GM21526 (cell line): ENCODE measurements around the gene ATXN1.
A peak's percentile ranks its signal among the peaks of the same experiment; 100 is the strongest.

ENCODE experiments used
- ATAC-seq: cut with Tn5 transposase; IDR thresholded peaks from one replicate; pipeline ENCODE4 v1.9.1; 2021; ENCODE audit warnings: moderate library complexity; ENCODE audit not compliant: unreplicated experiment, low FRiP score

The ATXN1 gene

DNA sequence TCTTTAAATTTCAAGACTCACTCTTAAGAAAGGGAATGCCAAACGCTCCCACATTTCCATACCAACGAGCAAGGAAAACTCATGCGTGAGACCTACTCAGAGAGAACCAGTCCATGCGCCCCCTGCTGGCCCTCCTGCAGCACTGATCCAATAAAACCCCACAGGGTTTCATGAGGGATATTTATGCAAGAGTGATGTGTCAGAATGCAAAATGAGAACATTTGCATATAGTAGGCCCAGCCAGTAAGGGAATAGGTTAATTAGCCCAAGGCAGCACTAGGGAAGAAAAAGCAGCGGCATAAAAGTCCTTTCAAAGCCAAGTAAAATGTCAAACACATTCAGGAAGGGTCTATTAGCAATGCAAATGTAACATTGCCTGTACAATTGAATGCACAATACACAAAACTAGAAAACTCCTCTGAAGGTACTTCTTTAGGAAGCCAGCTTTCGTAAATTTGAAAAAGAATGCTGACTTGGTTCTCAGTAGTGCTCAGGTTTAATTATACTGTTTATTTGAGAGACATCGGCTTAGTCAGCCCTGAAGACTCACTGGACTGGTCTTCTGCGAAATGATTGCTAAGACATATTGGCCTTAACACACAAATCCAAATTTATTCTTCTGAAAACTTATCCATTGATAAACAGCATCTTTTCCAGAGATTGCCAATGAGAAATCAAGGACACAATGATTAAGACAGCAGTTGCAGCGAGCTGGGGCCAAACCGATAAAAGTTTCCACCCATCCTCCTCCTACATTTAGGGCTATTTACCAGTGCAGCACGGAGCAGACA lies 429.7 kb downstream of the ATXN1 start:
- peak; percentile 35 for ATAC-seq

GRCh38 chr6:16329233-16329632 lies 432.0 kb downstream of the ATXN1 start:
- no peak for ATAC-seq

DNA sequence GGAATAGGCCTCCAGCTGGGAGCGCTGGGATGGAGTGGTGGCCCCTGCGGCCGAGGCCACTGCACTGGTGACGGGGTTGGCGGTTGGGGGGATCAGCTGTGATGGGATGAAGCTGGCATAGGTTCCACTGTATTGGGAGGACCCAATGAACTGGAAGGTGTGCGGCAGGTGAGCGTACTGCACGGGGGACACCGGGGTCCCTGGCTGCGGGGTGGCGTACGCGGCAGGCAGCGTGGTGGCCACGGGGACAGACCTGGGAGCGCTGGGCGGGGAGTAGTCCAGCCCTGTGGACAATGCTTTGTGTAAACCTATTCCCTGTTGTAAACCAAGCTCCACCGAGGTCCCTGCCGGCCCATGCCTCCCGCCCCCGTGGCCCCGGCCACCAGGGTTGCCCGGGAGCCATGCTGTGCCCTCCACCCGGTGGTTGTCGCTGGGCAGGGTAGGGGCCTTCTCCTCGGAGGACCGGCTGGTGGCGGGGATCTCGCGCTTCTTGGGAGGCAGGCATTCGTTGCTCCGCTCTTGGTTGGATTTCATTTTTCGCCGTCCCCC lies 433.4 kb downstream of the ATXN1 start:
- ATAC-seq: no peak

- no peak for ATAC-seq
Observed at GRCh38 chr6:16326971-16327776, 434.1 kb downstream of the ATXN1 start.

GRCh38 chr6:16326531-16326930 lies 434.7 kb downstream of the ATXN1 start:
- ATAC-seq: no peak

- ATAC-seq: no peak
Observed at GRCh38 chr6:16324606-16325225, 436.5 kb downstream of the ATXN1 start.

- no peak for ATAC-seq
Observed at GRCh38 chr6:16324184-16324583, 437.1 kb downstream of the ATXN1 start.

- ATAC-seq: peak; percentile 78
Observed at GRCh38 chr6:16322666-16323312, 438.5 kb downstream of the ATXN1 start.

GRCh38 chr6:16321826-16322225 lies 439.4 kb downstream of the ATXN1 start:
- ATAC-seq: no peak

DNA sequence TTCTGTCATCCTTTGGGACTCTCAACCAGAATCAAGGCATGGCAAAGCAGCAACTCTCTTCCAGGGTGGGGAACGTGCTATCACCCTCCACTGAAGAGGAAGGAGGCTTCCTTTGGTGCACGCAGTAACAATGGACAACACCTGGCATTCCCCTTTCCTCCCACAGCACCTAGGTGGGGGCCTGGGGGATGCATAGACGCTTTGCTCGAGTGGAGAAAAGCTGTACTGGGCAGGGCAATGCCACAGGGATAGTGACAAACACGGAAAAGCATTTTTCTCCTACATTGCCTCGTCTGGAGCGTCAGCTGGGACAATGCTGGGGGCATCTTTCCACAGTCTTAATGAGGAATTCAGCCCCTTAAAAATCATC lies 439.9 kb downstream of the ATXN1 start:
- ATAC-seq: no peak

- no peak for ATAC-seq
Observed at GRCh38 chr6:16320533-16321340, 440.5 kb downstream of the ATXN1 start.

DNA sequence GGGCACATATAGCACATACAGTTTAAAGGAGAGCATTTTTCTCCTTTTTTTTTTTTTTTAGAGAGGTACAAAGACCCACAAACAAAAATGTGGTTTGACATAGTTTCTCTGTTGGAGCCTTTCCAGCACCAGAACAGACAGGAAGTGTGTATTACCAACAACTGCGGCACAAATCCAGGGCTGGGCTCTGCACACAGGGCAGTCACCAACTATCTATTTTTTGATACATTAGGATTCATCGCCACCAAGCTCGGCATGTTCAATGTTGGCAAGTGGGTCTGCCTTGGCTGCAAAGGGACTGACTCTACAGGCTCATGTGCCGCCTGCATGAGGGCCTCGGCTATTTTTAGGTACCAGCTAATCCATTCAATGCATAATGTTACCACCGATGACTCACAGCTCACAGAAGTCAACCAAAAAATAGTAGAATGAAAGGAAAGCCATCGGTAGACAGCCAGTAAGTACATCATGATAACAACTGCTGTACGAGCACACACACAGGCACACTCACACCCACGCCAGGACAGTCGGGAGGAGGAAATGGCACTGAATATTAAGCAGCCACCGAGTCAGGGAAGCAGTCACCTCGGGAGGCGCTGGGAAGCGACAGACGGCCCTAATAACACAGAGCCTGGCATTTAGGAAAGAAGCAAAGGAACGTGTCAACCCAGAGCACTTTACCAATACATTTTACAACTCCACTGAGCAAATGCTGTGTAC lies 441.3 kb downstream of the ATXN1 start:
- ATAC-seq: peak; percentile 47

- ATAC-seq: no peak
Observed at GRCh38 chr6:16318953-16319720, 442.1 kb downstream of the ATXN1 start.

DNA sequence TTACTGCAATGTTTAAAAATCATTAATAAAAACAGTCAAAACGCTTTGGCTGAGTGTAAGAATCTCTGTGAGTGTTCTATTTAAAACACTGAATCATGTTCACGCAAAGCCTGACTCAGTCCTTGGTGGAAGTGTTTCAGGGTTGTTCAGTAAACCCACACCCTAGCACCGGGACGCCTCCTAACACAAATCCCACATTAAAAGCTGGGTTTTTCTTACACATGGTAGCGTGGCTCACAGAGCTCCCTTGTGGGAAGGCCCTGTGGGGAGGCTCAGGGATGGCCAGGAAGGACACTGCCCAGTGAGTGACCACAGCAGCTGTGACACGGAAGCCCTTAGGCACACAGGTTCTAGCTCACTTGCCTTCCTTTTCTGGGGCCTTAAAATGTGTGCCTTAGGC lies 442.7 kb downstream of the ATXN1 start:
- ATAC-seq: no peak

DNA sequence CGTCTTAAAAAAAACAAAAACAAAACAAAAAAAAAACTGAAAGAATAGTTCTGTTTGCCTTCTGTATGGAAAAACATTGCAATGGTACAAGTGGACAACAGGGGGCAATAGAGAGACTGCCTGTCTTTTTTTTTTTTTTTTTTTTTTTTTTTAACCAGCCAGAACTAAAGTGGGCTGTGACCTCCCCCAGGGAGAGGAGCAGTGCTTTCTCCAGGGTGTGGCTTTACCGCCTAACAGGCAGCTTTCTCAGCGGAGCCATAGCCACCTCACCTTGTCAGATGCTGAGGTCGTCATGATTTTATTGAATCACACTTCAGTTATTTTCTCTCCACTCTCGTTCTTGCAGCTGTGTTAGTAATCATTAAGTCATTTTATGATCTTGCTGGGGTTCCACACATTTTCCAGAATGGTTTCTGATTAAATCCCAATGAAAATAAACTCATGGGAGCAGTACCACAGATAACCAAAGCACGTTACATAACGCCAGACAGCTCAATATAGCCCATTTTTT lies 444.5 kb downstream of the ATXN1 start:
- ATAC-seq: no peak

GRCh38 chr6:16314296-16314695 lies 447.0 kb downstream of the ATXN1 start:
- no peak for ATAC-seq

DNA sequence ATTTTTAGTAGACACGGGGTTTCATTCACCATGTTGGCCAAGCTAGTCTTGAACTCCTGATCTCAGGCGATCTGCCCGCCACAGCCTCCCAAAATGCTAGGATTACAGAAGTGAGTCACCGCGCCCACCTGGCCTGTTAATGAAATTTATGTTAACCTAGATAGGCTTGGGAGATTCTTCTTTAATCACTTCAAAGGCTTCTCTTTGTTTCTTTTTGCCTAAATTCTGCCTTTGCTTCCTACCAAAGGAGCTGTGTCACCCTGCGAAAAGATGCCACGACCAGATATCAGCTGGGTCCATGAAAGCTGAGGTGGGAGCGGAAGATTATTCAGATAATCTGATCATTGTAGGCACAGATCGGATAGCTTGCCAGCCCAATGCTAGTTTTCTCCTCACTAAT lies 447.5 kb downstream of the ATXN1 start:
- ATAC-seq: no peak

GRCh38 chr6:16311763-16312162 lies 449.5 kb downstream of the ATXN1 start:
- ATAC-seq: no peak
